ENCODE data around the gene TRAIP. TPM values are rescaled to one million over a fixed set of nuclear protein-coding genes. Genes with fewer than 3 reads are reported as not detected.
A peak's percentile ranks its signal among the peaks of the same experiment; 100 is the strongest.
"Not testable (repeated sequence)": the region's sequence is repeated elsewhere in the genome, so short reads cannot be mapped to it uniquely, and the experiment has no call there.

TRAIP gene, protein sequence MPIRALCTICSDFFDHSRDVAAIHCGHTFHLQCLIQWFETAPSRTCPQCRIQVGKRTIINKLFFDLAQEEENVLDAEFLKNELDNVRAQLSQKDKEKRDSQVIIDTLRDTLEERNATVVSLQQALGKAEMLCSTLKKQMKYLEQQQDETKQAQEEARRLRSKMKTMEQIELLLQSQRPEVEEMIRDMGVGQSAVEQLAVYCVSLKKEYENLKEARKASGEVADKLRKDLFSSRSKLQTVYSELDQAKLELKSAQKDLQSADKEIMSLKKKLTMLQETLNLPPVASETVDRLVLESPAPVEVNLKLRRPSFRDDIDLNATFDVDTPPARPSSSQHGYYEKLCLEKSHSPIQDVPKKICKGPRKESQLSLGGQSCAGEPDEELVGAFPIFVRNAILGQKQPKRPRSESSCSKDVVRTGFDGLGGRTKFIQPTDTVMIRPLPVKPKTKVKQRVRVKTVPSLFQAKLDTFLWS
- total RNA-seq: 10 to 100 TPM; 19.6 to 24.5 TPM

DNA sequence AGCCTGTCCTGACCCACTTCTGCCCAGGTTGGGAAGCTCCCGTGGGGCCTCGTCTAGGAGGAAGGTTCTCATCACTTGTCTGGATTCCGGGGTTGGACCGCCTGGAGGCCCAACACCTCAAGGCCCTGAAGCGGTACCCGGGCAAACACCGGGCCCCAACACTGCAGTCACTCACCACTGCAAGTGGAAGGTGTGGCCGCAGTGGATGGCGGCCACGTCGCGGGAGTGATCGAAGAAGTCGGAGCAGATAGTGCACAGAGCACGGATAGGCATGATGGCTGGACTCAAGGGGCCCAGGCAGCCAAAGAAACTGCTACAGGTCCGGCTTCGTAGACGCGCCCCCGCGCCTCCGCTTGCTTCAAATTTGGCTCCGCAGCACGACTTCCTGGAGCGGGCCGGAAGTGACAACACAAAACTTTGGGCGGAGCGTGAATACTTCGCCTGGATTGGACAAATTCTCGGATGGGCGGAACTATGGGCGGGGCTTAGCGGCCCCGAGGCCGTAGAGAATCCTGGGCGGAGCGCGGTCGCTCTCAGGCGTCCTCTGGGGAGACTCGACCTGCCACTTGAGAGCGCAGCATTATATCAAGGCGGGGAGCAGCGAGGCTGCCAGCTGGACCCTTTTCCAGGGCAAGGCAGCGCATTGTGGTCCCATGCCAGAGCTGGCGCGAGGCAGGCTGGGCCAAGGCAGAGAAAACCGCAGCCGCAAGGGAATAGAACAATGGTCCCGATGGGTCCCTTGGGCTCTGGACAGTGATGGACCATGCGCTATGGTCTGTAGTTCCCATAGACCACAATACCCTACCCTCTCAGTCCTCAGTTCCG, at the start of gene TRAIP:
Gene TRAIP (minus strand): TSS at position 384 of the 825 bp plus-strand sequence. CDS start 111 bp downstream, at position 273.
- Mint-ChIP-seq H3K9me3 (no peaks in the 10 kb centered on the region), H3K27ac (peak within 1 kb of the TSS; percentile 87), H3K4me1 (no peaks in the 10 kb centered on the region), H3K36me3 (ENCODE audit: low read depth) (no peaks in the 10 kb centered on the region), H3K4me3 (peak within 1 kb of the TSS; percentile 96), H3K27me3 (no peaks in the 10 kb centered on the region)
- peak; percentile 100 for ATAC-seq (replicated peaks)

DNA sequence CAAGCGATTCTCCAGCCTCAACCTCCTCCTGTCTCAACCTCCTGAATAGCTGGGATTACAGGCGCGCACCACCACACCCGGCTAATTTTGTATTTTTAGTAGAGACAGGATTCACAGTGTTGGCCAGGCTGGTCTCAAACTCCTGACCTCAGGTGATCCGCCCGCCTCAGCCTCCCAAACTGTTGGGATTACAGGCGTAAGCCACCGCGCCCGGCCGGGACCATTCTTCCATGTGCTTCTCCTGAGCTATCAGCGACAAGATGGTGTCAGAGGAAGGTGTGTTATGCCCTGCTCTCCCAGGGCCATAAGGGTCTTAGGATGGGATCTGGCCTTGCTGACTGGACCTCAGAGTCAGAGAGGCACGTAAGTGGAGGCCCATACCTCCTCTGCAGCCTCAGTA, 48.1 kb upstream of the TRAIP start:
- peak overlapping the region; percentile 83 for H3K27ac Mint-ChIP-seq
- not testable (repeated sequence) for H3K36me3 Mint-ChIP-seq (ENCODE audit: low read depth); H3K4me1 Mint-ChIP-seq; ATAC-seq (replicated peaks); H3K9me3 Mint-ChIP-seq; H3K27me3 Mint-ChIP-seq
- peak overlapping the region; percentile 91 for H3K4me3 Mint-ChIP-seq

DNA sequence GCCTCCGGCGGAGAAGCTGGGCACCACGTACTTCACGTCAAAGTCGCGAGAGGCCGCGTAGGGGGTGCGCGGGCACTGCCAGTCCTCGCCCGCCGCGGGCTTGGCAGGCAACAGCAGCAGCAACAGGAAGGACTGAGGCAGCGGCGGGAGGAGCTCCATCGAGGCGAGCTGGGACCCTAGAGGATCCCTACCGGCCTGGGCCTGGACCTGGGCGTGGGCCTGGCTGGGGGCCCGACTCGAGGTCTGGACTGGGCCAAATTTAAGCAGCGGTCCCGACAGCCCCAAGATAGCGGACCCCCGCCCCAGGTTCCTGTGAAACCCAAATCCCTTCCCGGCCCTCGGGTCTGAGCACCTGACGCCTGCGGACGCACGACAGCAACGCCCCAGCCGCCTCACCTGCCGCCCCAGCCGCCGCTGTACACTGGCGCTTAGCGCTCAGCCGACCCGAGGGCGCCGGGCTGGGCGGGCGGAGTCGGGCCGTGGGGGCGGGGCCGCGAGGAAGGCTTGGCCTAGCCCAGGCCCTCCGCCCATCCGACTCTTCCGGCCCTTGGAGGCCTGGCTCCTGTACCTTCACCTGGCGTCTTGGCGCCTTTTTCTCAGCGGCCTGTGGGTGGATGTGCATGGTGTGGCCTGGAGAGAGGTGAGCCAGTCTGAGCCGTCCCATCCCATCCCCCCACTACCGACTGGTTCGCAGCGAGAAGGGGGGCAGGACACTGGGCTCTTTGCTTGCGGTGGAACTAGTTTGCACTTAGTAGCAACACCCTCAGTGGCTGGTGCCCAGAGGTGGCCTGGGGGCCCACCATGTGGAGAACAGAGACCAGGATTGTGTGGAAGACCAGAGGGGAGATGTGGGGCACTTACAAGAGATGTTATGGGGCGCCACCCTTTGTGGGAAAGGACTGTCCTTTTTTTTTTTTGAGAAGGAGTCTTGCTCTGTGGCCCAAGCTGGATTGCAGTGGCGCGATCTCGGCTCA, 47.4 kb upstream of the TRAIP start, which contains the start of gene MST1R:
Gene MST1R (minus strand): TSS at position 423 of the 974 bp plus-strand sequence. CDS start 264 bp downstream, at position 159.
- no peaks in the 10 kb centered on the region for H3K36me3 Mint-ChIP-seq (ENCODE audit: low read depth)
- H3K27ac Mint-ChIP-seq: peak within 1 kb of the TSS; percentile 83
- no peaks in the 10 kb centered on the region for H3K9me3 Mint-ChIP-seq
- H3K27me3 Mint-ChIP-seq: no peaks in the 10 kb centered on the region
- H3K4me1 Mint-ChIP-seq: peaks cover 7% of the 10 kb centered on the region
- peak within 1 kb of the TSS; percentile 91 for H3K4me3 Mint-ChIP-seq
- ATAC-seq (replicated peaks): peak; percentile 98

DNA sequence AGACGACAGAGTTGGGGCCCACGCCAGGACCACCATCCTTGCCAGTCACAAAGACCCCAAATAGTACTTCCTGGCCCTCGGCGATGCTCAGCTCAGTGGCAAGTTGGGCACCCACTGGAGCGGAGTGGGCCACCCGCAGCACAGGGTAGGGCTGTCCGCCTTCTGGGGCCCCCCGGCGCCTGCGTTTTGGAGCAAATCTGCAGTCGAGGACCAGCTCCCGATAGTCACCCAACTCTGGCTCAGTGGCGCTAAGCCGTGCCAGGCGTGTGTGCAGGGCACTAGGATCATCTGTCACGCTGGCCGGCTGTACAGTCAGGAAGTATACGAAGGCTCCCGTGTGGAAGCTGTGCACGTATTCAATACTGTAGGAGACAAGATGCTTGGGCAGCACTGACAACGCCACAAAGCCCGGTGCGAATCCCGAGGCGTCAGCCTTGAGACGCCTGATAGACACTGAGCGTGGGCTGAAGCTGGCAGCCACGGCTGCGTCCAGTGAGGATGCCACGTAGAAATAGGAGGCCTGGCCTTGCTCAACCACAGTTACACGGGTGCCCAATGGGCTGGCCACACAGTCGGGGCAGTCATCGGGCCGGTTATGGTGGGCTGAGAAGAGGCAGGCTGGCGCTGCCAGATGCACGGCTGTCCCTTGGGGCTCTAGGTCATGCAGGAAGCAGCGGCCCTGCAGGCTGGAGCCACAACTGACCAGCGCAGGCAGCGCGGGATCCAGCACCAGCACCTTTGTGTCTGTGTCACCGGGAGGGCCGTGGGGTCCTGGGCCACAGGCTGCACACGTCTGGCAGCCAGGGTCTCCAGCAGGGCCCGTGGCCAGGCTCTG, 46.4 kb upstream of the TRAIP start:
- Mint-ChIP-seq H3K27me3 (no peaks in the 10 kb centered on the region), H3K27ac (no peak overlapping the region), H3K9me3 (no peaks in the 10 kb centered on the region), H3K36me3 (ENCODE audit: low read depth) (no peaks in the 10 kb centered on the region), H3K4me1 (peaks cover 7% of the 10 kb centered on the region), H3K4me3 (peak overlapping the region; percentile 91)
- no peak for ATAC-seq (replicated peaks)

DNA sequence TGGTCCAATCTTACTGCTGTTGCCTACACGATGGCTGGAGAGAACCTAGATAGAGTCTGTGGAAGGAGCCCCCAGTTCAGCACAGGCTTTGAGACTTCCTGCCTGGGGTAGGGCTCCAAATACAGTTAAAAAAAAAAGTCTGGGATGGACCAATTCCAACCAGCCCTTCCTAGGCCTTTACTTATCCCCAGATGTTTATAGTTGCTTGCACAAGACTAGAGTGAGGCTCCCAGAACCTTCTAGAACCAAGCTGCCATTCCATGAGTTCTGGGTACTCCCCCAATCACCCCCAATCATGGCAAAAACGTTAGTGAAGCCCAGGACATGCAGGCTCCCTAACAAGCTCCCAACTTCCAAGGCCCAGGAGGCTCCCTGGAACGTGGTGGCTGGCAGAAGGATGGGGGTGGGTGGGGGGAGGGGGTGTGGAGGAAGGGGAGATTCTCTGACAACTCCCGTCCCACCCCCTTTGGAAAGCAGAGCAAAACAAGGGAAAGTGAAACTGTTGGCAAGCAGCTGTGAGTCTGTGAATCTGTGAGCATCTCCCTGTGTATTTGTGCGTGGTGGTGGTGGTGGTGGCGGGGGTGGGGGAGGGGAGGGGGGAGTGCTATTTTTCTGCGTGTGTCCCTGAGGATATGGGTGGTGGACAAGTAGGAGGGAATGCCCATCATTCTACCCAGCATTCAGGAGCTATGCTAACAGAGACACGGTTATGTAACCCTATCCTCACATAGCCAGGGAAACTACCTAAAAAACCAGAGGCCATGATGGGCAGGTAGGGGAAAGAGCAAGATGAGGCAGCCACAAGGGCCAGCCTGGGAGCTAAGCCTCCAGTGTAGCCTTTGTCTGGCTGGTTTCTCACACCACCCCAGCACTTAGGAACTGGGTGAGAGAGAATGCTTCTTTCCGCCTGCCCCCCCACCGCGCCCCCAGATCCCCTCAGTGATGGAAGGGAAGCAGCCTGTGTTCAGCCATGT, 45.3 kb upstream of the TRAIP start:
- Mint-ChIP-seq H3K36me3 (ENCODE audit: low read depth) (no peaks in the 10 kb centered on the region), H3K4me3 (no peak overlapping the region), H3K9me3 (no peaks in the 10 kb centered on the region), H3K4me1 (peaks cover 7% of the 10 kb centered on the region), H3K27me3 (no peaks in the 10 kb centered on the region), H3K27ac (no peak overlapping the region)
- no peak for ATAC-seq (replicated peaks)

DNA sequence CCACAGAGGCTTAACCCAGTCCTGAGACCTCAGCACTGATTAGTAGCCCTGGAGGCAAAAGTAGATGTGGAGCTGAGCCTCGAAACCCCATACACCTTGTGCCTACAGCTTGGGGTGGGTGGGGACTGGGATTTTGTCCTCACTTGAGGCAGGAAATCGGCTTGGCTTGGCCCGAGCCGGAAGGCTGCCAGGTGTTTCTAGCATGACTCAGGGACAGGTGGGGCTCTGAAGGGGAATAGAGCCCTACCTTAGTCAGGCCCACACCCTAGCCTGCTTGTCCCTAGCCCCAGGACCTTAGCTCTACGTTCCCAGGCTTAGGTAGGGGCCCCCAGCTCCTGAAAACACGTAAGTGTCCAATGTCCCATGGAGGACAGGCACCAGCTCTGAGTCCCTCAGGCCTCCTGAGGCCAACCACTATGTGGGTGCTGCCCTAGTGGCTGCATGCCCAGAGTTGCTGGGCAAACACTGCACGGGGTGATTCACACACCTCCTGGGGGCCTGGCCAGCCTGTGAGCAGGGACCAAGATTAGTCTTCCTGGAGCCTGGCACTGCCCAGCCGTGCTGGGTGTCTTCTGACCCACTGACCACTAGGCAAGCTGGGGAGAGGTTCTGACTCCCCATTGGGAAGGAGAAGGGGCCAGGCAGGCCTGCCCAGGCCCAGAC, 44.3 kb upstream of the TRAIP start:
- Mint-ChIP-seq H3K4me1 (peaks cover 1% of the 10 kb centered on the region), H3K27me3 (no peaks in the 10 kb centered on the region), H3K9me3 (no peaks in the 10 kb centered on the region), H3K36me3 (ENCODE audit: low read depth) (no peaks in the 10 kb centered on the region), H3K4me3 (no peak overlapping the region), H3K27ac (no peak overlapping the region)
- no peak for ATAC-seq (replicated peaks)

DNA sequence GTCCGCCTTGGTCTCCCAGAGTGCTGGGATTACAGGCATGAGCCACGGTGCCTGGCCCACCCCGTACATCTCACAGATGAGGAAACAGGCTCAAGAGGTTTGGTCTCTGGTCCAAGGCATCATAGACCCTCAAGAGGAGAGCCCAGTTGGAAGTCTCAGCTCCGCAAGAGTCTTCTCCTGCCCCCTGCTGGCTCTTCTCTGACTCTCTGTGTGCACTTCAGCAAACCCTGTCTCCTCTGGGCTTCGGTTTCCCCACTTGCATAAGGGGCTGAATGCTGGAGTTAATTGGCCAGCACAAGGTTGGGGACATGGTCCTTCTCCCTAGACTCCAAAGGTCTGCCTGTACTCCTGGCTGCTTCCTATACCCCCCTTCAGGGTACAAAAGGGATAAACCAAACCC, 43.5 kb upstream of the TRAIP start:
- Mint-ChIP-seq H3K4me3 (no peak overlapping the region), H3K36me3 (ENCODE audit: low read depth) (no peaks in the 10 kb centered on the region), H3K27ac (no peak overlapping the region), H3K9me3 (no peaks in the 10 kb centered on the region), H3K4me1 (no peaks in the 10 kb centered on the region), H3K27me3 (no peaks in the 10 kb centered on the region)
- no peak for ATAC-seq (replicated peaks)

DNA sequence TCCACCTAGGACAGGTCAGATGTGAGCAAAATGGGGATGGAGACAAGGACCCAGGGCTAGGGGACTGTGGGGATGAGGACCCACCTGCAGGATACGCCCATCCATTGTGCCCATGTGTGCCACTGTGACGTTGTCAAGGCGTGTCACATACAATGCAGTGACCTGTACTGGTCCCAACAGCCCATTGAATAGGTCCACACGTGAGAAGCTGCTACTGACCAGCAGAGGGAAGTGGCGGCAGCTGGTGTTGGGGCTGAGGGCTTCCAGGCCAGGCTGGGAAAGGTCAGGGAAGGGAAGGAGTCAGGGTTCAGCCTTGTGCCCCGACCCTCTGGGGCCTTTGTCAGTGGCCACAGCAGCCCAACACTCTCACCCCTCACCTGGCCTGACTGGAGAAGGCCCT, 42.6 kb upstream of the TRAIP start:
- ATAC-seq (replicated peaks): no peak
- Mint-ChIP-seq H3K4me3 (no peak overlapping the region), H3K9me3 (no peaks in the 10 kb centered on the region), H3K27ac (no peak overlapping the region), H3K36me3 (ENCODE audit: low read depth) (no peaks in the 10 kb centered on the region), H3K27me3 (no peaks in the 10 kb centered on the region), H3K4me1 (no peaks in the 10 kb centered on the region)

DNA sequence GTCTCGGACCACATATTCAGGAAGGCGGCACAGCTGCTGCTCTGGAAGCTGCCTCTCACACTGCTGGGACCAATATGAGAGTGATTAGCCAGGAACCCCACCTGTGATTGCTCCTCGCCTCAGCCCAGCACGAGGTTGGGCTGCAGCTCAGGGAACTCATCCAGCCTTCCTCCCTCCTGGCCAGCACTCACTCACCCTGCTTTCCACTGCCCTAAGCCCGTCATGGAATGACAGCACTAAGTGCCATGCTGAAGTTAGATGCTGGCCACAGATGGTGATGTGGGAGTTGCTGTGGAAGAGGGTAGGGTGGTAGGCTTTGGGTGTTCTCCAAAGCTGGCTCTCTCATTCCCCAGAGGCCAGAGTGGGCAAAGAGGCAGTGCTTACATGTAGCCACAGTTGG, 40.0 kb upstream of the TRAIP start:
- ATAC-seq (replicated peaks): no peak
- Mint-ChIP-seq H3K27me3 (no peaks in the 10 kb centered on the region), H3K36me3 (ENCODE audit: low read depth) (no peaks in the 10 kb centered on the region), H3K27ac (no peak overlapping the region), H3K4me1 (no peaks in the 10 kb centered on the region), H3K9me3 (no peaks in the 10 kb centered on the region), H3K4me3 (no peak overlapping the region)

DNA sequence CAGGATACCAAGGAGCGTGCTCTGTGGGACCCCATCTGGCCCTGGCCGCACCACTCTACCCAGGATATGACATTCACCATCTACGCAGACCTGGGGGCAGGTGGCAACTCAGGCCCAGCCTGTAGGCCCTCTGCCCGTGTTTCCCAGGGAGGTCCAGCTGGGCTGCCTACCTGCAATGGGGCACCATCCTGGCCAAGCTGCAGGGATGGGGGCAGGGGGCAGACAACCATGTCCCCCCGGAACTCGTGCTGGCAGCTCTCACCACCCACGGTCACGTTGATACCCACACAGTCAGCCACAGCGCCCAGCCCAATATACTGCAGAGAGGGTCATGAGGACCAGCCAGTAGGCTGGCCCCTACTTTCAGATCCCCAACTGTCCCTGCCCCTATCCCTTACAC, 39.4 kb upstream of the TRAIP start:
- ATAC-seq (replicated peaks): no peak
- Mint-ChIP-seq H3K27me3 (no peaks in the 10 kb centered on the region), H3K27ac (no peak overlapping the region), H3K4me3 (no peak overlapping the region), H3K9me3 (no peaks in the 10 kb centered on the region), H3K4me1 (no peaks in the 10 kb centered on the region), H3K36me3 (ENCODE audit: low read depth) (no peaks in the 10 kb centered on the region)

DNA sequence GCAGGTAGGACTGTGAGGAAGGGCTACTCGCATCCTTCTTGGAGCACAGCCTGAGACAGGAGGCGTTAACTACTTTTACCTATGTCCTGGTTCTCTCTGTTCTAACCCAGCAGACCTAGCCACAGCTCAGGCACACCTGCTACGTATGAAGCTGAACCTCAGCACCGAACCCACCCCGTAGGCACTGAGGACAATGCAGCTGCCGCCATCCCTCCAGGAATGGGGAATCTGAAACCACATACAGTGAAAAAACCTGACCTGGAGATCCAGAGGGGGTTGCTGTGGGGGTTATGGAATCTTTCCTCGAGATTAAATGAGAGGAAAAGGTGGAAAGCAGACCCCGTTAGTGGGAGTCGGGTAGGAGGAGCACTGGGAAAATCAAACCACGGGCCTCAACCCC, 32.9 kb upstream of the TRAIP start:
- H3K4me1 Mint-ChIP-seq: no peaks in the 10 kb centered on the region
- H3K9me3 Mint-ChIP-seq: no peaks in the 10 kb centered on the region
- H3K36me3 Mint-ChIP-seq (ENCODE audit: low read depth): no peaks in the 10 kb centered on the region
- no peak overlapping the region for H3K27ac Mint-ChIP-seq
- ATAC-seq (replicated peaks): no peak
- no peak overlapping the region for H3K4me3 Mint-ChIP-seq
- no peaks in the 10 kb centered on the region for H3K27me3 Mint-ChIP-seq

DNA sequence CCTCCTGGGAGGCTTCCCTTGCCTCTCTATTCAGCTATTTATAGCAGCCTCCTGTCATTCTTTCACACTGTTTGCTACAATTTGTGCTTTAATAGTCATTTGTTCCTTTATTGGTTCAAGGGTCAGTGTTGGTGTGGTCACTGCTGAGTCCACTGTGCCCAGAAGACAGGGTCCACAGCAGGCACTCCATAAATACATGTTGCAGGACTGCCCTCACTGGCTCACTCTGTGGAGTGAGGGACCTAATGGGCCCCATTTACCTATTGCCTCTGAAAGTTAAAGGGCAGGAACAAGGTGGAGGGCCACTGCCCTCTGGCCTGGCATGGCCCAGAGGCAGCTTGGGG, 30.5 kb upstream of the TRAIP start:
- Mint-ChIP-seq H3K27me3 (peaks cover under 1% of the 10 kb centered on the region), H3K36me3 (ENCODE audit: low read depth) (no peaks in the 10 kb centered on the region), H3K4me1 (no peaks in the 10 kb centered on the region), H3K9me3 (no peaks in the 10 kb centered on the region), H3K27ac (no peak overlapping the region), H3K4me3 (no peak overlapping the region)
- no peak for ATAC-seq (replicated peaks)
